ENCODE data around the gene BRINP2. TPM values are rescaled to one million over a fixed set of nuclear protein-coding genes. Genes with fewer than 3 reads are reported as not detected.

The BRINP2 gene
- polyA plus RNA-seq, 4 donors: 0.14 to 0.29 (median 0.17) TPM

DNA sequence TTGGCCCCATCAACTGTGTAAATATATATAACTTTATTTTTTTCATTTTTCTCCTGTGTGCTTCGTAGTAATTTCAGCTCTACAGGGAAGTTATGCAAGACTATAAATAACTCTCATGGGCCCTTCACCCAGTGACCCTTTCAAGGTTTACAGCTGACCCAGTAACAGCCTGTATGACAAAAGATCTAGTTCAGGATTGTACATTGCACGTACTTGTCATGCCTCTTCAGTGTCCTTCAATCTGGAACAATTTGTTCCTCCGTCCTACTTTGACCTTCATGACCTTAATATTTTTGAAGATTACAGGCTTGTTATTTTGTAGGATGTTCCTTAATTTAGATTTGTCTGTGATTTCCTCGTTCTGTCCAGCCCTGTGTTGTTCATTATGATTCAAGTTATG lies 40.5 kb downstream of the BRINP2 start:
- DNase-seq (ENCODE audit: low read depth in 4 of 4, low spot score in 2 of 4): no peak

DNA sequence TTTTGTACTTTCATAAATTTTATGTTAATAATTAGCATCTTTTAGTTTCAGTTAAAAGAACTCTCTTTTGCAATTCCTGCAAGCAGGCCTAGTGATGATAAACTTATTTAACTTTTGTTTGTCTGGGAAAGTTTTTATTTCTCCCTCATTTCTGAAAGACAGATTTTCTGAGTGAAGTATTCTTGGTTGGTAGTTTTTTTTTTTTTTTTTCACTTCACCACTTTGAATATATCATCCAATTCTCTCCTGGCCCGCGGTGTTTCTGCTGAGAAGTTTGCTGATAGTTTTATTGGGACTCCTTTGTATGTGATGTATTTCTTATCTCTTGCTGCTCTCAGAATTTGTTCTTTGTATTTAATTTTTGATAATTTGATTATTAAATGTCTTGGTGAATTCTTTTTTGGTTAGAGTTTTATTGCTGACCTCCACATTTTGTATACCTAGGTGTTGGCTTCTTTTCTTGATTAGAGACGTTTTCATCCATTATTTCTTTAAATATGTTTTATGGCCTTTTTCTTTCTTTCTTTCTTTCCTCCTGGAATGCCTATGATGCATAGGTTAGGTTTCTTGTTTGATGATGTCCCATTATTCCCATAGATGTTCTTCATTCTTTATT lies 45.9 kb downstream of the BRINP2 start:
- no peak for DNase-seq (ENCODE audit: low read depth in 4 of 4, low spot score in 2 of 4)

DNA sequence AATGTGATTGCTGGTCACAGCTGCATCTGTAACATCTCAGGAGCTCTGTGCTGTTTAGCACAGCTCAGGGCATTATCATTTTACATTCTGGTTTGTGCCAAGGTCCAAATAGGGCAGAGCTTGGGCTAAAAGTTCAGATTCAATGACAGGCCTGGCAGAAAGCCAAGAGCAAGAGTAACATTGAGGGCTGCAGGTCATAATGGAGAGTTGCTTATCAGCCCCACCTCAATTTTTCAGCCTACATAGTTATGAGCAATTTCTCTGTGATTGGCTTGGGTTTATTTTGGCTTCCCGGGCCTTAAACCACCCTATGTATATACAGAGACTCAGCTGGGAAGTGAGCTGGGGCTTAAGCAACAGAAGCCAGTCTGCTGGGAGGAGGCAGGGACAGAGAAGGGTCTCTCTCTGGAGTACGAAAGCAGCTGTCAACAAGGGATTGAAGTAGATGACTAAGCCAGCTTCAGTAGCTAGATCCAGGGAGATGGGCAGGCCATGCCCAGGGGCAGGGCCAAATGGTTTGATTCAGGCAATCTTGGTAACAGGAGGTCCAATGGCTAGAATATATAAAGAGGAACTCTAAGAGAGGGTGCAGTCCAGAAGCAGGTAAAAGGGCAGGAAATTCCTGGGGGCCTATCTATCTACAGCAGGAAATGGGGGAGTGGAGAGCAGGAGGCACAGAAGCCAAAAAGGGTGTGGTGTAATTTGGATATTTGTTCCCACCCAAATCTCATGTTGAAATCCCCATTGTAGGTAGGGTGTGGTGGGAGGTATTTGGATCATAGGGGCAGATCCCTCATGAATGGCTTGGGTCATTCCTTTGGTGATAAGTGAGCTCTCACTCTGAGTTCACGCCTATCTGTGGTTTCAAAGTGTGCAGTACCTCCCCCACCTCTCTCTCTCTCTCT lies 49.0 kb downstream of the BRINP2 start:
- DNase-seq (ENCODE audit: low read depth in 4 of 4, low spot score in 2 of 4): no peak

DNA sequence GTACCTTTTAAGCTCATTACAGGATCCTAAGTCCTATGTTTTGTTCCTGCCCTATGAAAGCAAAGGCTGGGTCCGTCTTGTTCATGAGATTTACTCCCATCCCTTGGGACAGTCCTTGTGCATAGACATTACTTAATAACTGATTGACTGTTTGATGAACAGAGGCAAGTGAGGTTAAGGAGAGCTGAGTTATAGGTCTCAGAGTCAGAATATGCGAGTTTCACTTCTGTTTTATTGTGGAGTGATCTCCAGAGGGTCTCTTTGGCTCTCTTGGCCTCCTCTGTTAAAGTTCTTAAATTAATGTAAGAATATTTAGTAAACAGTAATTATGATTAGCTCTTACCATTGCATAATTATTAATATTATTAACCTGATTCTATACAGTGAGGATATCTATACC lies 52.6 kb downstream of the BRINP2 start:
- no peak for DNase-seq (ENCODE audit: low read depth in 4 of 4, low spot score in 2 of 4)

DNA sequence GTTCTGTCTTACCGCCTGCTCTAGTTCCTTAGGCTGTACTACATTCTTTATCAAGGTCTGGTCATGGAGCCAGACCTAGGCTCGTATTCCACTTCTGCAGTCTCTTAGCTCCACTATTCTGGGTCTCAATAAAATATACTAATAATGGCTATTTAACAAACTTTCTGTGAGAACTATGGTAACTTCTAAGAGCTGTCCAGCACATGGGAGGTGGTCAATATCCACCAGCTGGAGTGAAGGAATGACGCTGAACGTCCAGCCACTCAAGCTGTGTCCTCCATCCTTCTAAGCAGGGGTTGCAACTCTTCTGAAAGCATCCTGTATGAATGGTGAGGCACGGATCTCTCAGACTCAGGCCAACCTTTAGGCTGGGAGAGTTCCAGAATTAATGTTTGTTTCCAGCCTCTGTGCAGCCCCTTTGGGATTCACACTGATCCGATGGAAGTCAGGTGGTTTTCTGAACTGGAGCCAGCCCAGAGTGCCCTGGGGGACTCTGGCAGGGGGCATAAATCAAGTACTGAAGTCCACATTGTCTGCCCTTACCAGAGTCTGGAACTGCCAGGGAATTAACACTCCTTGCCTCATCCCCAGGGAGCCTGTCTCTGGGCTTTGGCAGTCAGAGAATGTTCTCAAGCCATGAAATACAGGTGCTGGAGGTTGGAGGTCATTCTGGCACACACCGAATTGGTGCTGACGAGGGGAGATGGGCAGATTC lies 57.4 kb downstream of the BRINP2 start:
- DNase-seq (ENCODE audit: low read depth in 4 of 4, low spot score in 2 of 4): no peak

DNA sequence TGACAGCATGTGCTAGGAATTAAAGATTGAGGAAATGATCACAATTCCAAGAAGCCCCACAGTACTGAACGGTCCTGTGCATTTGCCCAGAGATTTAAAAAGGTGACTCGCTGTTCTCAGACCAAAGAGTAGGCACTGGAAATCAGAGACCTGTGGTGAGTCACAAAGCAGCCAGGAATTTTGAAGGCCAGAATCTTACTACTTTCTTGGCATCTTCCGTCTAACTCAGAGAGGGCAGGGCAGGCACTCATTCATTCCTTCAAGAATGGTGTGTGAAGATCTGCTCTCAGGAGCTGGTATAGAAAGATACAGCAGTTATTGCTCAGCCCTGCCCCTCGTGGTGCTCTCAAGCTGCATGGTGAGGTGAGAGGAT lies 57.9 kb downstream of the BRINP2 start:
- DNase-seq (ENCODE audit: low read depth in 4 of 4, low spot score in 2 of 4): no peak

DNA sequence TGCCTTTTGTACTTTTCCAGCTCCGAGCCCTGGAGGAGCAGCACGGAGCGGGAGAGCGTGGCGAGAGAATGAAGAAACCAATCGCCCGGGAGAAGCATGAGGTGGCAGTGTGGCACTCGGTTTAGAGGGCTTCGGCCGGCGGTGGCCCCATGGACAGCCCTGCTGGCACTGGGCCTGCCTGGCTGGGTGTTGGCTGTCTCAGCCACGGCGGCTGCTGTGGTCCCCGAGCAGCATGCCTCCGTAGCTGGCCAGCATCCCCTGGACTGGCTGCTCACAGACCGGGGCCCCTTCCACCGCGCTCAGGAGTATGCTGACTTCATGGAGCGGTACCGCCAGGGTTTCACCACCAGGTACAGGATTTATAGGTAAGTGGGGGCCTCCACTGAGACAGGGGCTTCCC lies 59.0 kb downstream of the BRINP2 start:
- no peak for DNase-seq (ENCODE audit: low read depth in 4 of 4, low spot score in 2 of 4)

DNA sequence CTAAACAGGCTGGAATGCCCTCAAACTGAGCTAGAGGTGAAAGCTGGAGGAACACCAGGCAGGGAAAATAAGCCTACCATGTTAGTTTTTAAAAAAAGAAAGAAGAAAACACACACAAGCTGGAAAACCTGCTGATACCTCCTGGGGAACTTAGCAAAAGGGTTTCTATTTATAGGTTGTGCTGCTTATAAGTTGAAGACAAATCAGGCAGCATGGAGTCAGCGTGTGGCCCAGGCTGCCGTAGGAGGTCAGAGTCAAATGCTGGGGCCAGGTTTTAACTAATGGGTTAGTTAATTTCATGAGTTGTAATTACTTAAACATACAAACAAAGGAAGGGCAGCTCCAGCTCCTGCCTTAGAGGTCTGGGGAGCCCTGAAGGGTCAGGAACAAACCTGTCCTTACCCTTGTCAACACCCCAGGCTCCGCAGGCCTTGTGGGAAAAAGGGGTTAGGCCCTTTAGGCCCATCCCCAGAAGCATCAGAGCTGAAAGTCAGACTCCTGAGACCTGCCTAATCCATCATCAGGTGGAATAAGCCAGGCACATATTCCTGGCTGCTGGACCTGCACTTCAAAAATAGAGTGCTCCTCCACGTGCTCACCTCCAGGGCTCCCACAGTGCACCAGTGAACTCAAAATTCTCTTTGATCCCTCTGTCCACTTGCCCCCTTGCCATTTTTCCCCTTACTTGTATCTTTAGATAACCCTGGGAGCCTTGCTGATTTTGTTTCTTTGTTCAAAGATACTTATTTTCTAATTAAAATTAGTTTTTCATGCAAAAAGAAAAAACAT lies 59.7 kb downstream of the BRINP2 start:
- no peak for DNase-seq (ENCODE audit: low read depth in 4 of 4, low spot score in 2 of 4)

DNA sequence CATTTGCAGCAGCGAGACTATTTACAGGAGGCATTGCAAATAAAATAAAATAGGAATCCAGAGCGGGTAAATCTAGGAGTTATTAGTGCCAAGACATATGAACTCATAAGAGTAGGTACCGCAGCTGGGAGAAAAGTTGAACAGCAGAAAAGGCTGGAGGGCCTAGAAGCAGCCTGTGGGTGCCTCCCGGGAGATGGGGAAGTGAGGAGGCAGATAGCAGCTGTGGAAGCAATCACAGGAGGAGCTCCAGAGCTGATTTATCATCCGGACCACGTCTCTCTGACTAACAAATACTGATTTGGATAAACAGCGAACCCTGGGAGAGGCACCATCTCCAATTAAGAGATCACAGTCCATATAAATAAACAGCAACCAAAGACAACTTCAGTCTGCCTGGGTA lies 64.6 kb downstream of the BRINP2 start:
- DNase-seq (ENCODE audit: low read depth in 4 of 4, low spot score in 2 of 4): no peak

DNA sequence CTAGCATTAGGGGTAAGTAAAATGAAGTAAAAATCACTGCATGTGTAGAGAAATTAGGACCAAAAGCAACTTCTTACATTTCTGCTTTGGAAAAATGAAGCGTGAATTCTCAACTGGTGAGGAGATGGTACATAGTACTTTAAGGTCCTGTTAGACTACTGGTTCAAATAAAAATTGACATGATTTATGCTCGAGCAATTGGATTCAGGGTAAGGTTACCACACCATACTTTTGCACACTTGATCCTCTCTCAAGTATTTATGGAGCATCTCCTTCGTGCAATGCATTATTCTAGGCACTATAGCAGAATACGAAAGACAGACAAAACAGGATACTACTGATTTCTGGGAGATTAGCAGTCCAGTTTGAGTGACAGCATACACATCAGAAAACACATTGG lies 66.2 kb downstream of the BRINP2 start:
- DNase-seq (ENCODE audit: low read depth in 4 of 4, low spot score in 2 of 4): no peak

DNA sequence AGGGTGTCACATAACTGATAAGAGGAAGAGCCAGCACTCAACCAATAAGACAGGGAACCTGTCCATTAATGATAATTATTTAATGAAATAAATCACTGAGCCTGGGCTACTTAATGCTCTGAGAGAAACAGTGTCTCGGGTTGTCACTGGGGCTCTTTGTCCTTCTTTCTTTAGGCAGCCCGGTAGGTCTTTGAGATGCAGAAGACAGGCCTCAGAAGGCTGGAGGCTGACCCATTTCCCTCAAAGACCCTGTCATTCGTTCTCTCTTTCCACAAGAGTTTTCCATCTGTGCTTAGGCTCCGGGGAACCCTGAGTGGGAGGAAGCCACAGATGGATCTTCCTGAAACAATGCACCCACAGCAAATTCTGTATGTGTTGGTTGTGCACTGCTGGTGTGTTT lies 68.2 kb downstream of the BRINP2 start:
- DNase-seq (ENCODE audit: low read depth in 4 of 4, low spot score in 2 of 4): no peak

DNA sequence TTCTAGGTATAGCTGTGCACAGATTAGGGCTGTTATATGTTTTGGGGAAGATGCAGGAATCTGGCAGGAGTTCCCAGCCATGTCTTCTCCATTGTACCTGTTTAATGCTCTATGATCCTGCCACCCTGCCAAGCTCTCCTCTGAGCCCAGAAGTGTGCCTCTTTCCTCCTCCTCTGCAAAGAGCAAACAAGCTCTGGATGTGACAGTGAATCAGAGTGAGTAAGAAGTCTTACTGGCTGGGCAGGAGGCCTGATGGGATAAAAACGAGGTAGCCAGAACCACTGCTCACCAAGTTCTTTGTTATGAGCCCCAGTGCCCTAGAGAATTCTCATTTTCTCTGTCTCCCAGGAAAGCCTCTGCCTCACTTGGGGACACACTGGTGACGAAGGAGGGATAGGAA lies 69.0 kb downstream of the BRINP2 start:
- DNase-seq (ENCODE audit: low read depth in 4 of 4, low spot score in 2 of 4): no peak

DNA sequence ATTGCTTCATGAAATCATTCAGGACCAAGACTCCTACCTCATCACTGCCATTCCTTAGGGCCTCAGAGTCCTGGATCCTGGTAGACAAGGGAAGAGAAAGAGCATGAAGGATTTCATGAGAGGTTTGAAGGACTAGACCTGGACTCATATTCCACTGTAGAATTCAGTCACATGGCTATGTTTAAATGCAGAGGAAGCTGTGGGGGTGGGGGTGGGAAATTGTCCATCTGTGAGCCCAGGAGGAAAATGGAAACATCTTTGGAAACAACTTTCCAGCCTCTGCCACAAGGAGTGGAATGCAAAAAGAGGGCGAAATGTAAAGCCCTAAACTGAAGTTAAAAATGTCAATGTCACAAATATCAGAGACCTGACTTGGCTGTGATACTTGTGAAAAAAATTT lies 73.0 kb downstream of the BRINP2 start:
- DNase-seq (ENCODE audit: low read depth in 4 of 4, low spot score in 2 of 4): no peak

DNA sequence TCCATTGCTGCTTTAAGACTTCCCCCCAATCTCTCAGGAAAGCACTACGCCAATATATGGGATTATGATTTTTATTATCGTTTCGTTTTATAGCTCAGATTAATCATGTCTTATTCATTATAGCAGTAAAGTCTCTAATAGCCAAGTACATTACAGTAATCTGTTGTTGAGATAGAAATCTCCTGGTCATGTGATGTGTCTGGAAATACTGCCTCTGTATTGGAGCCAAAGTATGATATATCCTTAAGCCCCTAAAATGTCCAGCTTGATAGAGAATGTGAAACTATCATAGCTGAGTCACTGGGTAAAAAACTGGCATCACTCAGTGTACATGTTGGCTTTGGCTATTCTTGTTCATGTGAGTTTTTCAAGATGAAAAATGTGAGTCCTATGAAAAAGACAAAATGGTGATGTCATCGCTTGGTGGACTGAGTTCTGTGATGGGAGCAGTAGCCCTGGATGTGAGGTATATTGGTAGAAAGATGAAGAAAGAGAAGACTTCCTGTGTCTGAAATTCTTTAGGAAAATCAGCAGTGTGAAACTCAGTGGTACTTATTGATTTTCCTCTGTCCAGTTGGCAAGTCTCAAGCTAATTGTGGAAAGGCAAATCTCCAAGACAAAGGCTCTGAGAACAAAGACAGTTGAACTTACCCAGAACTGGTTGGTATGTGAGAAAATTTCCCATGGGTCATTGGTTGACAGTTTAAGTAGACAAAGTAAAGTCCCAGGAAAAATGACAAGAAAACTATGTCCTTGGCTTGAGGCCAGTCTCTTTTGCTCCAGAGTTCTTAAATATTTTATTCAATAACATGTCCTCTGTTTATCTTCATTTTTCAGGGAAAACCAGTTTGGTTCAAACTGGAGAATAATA lies 76.2 kb downstream of the BRINP2 start:
- no peak for DNase-seq (ENCODE audit: low read depth in 4 of 4, low spot score in 2 of 4)

DNA sequence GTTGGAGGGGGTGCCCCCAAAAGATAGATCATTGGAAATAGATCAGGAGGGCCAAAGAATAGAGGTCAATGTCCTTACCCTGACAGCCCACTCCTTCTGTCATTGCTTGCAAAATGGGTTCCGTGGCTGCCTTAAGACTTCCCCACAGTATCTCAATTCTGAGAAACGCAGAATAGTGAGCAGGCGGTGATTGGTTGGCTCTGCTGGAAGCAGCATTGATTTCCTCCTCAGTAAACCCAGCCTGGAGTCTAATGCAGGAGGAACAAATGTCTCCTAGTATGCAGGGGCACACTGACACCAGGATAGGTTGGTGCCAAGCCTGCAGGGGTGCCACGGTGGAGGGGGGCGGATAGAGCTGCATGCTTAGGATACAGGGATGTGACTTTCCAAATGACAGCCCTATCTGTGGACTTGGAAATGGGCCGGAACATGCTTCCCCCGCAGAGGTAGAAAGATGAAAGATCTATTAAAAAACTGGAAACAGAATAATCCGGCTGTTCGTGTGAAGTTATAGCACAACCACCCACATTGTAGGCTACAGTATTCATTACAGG lies 76.9 kb downstream of the BRINP2 start:
- DNase-seq (ENCODE audit: low read depth in 4 of 4, low spot score in 2 of 4): no peak

DNA sequence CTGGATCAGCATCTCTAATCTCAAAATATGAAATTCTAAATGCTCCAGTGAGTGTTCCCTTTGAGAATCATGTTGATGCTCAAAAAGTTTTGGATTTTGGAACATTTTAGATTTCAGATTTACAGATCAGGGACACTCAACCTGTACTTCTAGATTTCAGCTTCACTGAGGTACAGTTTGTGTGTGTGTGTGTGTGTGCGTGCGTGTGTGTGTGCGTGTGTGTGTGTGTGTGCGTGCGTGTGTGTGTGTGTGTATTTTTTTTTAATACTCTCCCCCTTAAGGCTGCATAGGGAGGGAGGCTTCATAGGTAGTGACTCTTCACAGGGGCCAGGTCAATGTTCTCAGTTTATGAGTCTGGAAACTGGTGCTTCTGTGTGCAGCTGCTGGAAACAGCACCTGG lies 77.5 kb downstream of the BRINP2 start:
- no peak for DNase-seq (ENCODE audit: low read depth in 4 of 4, low spot score in 2 of 4)

DNA sequence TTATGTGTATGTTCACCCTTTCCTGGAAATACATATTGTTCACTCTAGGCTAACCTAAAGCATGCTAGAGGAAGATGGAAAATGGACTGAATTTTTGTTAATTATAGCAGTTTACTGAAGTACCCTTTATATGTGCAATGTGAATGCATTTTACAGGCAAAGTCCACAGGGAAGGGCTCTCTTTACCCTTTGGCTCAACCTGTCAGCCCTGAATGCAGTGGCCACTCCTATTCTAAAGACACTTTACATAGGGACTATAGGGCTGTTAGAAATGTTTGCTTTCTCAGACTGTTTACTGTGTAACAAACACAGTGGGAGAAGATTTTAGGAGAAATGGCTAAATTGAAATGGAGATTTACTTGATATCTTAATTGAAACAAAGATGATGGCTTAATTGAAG lies 78.5 kb downstream of the BRINP2 start:
- no peak for DNase-seq (ENCODE audit: low read depth in 4 of 4, low spot score in 2 of 4)

DNA sequence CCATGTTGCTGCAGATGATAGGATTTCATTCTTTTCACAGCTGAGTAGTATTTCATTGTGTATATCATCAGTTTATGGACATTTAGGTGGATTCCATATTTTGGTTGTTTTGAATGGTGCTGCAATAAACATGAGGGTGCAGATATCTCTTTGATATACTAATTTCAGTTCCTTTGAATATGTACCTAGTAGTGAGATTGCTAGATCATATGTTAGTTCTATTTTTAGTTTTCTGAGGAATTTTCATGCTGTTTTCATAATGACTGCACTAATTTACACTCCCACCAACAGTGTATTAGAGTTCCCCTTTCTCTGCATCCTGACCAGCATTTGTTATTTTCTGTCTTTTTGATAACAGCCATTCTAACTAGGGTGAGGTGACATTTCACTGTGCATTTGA lies 82.1 kb downstream of the BRINP2 start:
- no peak for DNase-seq (ENCODE audit: low read depth in 4 of 4, low spot score in 2 of 4)

DNA sequence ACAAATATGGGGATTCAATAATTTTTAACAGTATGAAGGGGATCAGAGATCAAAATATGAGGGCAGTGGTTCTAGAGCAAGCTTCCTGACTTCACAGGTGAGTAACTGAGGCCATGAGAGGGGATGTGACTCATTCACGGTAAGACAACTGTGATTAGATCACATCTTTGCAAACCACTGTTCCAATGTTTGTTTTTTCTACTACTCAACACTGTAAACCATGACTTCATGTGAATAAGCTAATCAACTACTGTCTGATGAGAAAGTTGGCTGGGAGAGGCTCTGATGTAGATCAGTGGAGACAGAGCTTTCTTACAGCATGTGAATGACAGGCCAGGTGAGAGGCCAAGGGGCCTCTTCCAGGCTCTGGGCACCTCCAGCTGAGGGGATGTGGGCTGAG lies 84.7 kb downstream of the BRINP2 start:
- no peak for DNase-seq (ENCODE audit: low read depth in 4 of 4, low spot score in 2 of 4)

Data from left renal cortex interstitium (tissue), 4 donors.